Activated effector memory CD4-positive, alpha-beta T cell treated with Interleukin-2 at 50 U/mL for 16 hours (primary cell): Measurements from ENCODE around the gene GAMT.

Source experiments
- DNase-seq: peaks from one replicate; pipeline ENCODE4 v3.0.0-alpha.2; 2020

Gene GAMT

DNA sequence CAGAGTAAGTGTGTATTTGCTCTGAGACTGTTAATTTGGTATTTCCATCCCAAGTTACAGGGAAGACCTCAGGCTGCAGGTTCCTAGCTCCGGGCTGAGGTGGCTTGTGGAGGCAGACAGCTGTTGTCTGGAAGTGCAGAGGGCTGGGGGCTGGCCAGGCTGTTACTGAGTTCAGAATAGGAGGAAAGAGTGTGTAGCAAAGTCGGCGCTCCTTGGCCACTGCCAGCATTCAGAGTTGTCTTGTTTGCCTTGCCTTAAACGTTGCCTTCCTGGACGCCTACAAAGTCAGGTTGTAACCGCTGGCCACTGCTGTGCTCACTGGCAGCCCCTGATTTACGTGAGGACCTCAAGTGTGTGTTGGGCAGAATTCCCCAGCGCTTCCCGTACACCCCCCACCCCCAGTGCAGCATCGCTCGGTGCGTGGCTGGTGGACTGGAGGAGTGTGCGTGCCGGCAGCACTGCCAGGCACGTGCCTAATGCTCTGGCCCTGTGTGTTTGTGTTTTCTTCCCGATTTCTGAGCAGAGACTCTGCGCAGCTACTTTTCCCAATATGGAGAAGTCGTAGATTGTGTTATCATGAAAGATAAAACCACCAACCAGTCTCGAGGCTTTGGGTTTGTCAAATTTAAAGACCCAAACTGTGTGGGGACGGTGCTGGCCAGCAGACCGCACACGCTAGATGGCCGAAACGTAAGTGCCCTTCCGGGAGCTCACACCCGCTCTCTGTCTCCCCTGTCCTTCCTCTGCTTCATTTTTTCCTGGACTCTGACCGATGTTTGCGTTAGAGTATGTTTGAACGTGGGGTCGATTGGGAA, 16.5 kb upstream of the GAMT start:
- no peak for DNase-seq

DNA sequence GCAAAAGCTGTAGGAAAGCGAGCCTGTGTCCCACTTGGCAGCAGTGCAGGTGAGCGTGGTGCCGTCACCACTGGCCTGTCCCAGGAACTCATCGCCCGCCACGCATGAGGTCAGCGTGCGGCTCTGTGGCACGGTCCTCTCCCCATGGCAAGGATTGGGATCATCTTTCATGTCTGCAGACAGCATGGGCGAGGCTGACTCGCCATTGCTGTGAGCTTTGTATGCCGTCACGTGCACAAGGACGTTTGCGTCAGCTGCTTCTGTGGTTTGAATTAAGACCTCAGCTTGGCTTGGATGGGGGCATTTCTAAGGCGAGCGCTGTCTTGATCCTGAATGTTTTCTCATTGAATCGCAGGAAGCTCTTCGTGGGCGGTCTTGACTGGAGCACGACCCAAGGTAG, 15.8 kb upstream of the GAMT start:
- no peak for DNase-seq

DNA sequence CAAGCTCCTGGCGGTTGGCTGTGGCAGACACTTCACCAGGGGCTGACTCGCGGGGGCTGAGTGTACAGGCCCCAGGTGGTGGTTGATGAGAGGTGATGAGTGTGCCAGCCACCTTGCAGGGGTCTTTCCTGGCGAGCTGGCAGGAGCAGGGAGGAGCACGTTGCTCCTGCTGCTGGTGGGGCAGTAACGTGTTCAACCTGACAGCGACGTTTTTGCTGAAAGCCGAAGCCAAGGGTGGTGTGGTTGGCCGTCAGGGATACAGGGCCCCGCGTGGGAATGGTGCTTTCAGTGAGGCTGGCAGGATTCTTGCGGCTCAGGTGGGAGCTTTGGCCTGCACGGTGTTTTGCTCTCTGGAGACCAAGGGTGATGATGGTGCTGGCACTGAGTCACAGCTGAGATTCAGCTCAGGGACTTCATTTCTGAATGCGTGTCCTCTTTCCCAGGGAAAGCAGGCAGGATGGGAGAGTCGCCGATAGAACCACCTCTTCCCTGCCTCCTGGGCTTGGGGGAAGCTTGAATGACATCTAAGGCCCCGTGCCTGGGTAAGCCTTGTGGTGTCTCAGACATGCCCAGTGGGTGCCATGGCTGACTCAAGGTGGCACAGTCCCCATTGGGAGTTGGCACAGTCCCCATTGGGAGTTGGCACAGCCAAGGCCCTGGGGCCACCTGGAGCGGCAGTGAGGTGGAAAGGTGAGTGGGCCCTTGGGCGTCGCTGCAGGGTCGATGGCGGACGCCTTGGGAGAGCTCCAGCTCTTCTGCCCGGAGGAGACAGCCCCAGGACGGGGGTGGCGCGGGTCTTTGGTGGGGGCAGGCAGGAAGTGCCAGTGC, 14.9 kb upstream of the GAMT start:
- no peak for DNase-seq

DNA sequence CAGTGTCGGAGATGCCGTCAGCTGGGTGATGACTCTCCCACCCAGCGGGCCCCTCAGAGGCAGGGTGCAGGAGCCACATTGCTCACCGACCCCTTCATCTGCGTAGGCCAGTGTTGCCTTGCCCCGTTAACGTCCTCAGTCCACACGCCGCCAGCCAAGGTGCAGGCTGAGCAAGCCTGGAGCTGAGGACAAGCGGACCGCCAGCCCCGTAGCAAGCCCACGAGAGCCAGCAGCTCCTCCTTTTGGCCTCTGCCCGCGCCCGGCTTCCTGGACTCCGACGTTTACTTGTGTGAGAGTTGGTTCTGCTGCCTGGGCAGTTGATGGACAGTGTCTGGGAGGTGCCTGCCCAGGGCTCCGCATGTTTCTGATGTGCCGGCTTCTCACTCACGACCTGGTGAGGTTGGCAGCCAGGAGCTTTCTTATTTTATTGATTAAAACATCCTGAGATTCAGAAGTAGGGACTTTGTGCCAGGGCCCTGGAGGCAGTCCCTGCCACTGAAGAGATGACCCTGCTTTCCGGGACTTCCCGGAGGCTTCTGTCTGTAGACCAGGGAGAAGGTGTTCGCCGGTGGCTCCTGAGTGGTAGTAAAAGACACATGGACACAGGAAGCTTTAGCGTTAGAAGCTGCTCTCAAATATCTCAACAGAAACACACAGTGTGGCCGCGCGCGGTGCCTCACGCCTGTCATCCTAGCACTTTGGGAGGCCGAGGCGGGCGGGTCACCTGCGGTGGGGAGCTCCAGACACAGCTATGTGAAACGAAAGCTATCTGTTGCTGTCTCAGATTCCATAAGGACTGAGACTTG, 11.9 kb upstream of the GAMT start:
- no peak for DNase-seq

DNA sequence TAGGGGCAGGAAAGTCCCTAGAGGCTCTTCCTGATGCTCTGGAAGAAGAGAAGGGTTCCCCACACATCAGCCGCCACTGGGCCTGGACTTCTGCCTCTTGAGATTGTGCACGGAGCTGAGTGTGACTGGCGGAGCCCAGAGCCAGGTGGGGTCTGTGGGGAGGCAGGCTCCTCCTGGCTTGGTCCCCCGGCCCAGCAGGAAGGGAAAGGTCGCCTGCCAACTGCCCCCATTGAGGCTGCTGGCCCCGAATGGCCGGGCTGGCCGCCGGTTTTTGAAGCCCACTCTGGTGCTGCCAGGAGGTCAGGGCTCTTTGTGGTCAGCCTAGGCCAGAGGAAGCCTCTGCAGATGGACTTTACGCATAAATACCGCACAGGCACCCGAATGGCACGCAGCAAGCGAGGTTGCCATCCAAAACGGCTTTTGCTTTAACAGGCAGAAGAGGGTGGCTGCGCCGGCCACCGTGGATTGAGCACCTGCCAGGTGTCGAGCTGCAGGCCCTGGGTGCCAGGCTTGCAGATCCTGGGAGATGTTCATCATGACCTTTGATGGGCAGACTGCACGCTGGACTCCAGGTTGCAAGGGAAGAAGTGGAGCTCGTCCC, 11.1 kb upstream of the GAMT start:
- no peak for DNase-seq

DNA sequence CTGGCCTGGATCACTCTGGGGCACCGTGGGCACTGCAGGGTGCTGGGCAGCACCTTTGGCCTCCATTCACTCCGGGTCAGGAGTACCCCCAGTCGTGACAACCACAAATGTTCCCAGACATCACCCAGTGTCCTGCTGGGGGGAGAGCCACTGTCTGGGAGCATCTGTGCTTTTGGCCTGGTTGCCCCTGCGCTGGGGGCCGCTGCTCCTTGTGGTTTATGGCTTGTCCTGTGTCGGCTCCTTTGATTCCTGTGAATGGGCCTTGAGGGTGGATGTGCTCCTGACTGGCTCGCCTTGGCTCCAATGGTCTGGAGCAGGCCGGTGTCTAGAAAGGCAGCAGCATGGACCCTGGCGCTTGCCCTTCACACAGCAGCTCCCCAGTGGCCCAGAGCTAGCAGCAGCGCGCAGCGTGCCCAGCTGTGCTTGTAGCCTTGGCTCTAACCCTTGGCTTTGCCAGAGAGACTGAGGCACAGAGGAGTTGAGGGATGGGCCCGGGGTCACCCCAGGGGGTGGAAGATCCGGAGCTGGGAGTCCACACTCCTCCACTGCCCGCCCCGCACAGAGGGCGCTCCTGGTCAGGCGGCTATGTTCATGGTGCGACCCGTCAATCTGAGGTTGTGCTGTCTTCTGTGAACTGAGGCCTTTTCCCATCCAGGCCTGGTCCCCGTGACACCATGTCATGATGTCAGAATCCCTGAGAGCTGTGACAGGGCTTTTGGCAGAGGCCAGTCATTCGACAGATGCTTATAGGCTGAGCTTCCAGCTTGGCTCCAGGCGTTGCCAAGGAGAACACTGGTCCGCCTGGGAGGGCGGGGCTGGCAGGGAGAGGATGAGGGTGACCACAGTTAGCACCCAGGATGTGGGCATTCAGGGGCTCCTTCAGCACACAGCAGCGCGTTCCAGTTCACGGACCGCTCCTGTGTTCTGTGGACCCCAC, 10.2 kb upstream of the GAMT start:
- DNase-seq: peak; percentile 33

DNA sequence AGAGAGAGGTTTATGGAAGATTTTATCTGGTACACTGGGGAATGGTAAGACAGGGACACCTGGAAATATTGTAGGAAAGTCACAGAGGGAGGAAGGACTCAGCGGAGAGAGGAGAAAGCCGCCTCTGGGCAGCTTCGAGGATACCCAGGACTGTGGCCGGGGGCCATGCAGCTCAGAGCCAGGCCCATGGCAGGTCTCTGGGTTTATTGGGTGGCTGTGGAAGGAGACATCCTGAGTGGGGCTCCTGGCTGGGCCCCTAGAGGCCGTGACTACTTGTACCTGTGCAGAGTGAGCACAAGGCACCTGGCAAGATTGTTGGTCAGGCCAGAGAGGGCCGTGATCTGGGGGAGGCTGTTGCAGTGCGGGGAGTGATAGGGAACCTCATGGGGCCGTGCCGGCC, 9.4 kb upstream of the GAMT start:
- no peak for DNase-seq

DNA sequence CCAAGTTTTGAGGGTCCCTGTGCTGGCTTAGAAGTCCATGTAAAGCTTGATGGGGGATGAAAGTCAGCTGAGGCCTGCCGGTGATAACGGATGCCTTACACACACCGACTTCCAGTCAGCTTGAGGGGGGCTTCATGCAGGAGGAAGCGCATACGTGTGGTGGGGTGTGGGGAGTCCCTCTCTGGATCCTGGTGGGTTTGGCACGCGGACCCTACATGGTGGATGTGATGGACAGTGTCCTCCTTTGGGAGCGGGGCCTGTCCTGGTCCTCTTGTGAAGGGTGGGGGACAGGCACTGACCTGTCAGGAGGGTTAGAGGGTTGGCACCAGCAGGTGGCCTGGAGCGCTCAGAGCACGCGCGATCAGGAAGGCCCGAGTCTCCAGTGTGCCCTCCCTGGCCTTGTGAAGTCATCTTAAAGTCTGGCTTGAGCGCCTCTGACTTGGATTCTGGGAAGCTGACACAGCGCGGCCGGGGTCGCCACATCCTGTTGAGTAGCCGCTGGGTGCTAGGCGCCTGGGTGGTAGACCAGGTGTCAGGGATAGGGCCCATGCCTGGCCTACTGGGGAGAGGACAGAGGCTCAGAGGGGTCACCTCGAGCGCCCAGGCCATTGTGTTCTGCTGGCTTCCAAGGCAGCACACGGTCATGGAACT, 8.9 kb upstream of the GAMT start:
- DNase-seq: no peak

DNA sequence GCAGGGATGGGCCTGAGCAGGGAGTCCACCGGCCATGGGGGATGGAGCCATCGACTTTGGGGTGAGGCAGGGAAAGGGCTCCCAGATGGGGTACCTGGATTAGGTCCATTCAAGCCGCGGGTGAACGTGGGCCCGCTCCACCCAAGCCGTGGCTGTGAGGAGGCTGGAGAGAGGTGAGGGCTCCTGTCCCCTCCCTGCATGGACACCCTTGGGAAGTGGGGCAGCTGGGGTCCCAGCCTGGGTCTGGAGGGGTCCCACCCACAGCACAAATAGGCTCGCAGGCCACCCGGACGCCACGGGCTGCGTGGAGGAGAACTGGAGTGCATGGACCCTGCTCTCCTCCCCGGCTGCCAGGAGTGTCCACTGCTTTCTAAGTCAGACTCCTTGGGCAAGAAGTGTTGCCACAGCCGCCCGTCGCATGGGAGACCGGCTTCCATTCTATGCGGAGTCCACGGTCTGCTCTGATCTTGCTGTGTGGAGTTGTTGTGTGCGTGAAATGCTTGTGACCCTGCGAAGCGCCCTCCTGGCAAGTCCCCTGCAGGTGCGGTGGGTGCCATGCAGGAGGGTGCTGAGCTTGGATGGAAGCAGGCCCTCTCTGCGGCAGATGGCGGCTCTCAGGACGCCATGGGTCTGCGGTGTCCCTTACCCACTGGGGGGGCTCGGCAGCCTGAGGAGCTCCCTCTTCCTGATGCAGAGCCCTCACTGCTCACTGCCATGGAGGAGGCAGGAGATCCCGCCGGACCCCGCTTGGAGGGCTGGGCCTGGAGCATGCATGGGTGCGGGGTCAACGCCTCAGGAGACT, 8.1 kb upstream of the GAMT start:
- DNase-seq: no peak

DNA sequence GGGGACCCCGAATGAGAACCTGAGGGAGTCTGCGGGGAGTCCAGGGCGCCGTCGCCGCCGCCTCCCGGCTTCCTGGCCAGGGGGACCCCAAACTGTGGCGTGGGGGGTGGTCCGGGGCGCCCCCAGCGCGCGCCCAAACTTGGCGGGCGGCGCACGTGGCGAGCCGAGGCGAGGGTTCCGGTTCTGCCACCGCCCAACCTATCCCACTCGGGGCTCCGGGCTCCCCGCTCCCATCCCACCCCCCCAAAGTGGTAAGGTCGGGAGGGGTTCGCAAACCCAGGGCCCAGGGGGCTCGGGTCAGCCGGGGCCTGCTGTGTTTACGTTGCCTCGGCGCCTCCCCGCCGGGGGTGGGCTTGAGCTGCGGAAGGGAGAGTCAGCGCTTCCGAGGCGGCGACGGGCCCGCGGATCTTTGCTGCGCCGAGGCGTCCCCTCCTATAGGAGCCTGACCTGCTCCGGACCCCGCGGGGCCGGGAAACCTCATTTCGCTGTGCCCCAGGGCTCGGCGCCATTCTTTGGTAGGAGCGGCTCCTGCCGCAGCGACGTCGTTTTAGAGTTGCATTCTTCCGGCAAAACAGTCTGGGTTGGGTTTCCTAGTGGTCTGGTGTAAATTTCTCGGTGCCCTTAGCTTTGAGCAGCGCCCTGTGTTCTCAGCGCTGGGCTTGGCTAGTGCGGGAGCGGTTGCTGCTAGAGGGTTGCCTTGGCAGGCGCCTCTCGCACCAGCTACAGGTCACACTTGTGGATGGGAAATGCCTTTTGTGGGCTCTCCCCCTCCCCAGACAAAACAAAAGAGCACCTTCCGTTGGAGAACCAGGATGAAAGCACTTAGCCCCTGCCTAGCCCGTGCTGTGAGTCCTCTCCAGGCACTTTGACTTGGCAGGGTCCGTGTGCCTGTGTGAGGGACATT, 7.2 kb upstream of the GAMT start:
- peak; percentile 50 for DNase-seq

DNA sequence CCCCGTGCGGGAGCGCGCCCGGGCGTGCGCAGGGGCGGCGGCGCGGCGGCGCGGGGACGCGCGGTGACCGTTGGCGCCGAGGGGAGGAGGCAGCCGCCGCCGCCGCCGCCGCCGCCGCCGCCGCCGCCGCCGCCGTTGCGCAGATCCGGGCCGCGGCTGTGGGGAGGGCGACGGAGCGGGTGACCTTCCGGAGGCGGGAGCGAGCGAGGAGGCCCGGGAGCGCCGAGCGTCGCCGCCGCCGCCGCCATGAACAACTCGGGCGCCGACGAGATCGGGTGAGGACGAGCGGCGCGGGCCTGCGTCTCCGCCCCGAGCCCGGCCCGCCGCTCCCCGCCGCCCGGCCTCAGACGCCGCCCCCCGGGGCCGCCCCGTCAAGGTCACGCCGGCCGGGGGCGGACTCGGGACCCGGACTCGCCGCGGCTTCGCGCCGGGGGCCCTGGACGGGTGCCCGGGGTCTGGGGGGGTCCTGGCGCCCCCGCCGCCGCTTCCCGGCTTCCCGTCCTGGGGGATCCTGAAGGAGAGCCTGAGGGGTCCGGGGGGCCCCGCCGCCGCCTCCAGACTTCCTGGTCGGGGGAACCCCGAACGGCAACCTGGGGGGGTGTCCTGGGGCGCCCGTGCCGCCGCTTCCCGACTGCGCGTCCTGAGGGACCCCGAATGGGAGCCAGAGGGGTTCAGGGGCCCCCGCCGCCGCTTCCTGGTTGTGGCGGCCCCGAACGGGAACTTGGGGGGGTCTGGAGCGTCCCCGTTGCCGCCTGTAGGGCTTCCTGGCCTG, 6.4 kb upstream of the GAMT start, which contains the start of gene DAZAP1:
Gene DAZAP1 (plus strand): TSS at position 59 of the 772 bp plus-strand sequence. CDS start 188 bp downstream, at position 247.
- DNase-seq: no peak

DNA sequence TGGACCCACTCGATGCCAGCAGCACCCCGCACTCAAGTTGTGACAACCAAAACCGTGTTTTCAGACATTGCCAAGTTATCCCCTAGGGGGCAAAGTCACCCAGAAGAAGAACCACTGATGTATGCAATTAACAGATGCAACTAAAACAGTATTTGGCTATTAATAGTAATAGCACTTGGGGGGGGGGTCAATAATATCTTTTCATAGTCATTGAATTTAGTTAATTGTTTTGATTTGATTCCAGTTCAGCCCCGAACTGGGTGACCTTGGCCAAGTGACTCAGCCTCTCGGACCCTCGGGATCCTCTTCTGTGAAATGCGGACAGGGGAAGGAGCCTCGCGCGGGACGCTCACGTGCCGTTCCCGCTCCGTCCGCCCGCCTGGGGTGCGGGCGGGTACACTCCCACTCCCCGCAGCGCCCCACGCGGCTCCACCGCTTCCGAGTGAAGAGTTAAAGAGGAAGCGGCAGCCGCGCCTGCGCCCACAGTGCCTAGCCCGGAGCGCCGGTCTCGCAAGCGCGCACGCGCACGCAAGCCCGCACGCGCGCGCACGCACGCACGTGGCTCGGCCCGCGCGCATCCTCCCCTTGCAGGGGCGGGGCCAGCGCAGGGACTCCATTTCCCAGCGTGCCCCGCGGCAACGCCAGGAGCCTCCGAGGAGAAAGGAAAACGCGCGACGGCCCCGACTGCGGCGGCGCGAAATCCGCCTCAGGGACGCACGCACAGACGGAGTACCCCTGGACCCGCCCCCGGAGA, 5.6 kb upstream of the GAMT start:
- DNase-seq: peak; percentile 100

DNA sequence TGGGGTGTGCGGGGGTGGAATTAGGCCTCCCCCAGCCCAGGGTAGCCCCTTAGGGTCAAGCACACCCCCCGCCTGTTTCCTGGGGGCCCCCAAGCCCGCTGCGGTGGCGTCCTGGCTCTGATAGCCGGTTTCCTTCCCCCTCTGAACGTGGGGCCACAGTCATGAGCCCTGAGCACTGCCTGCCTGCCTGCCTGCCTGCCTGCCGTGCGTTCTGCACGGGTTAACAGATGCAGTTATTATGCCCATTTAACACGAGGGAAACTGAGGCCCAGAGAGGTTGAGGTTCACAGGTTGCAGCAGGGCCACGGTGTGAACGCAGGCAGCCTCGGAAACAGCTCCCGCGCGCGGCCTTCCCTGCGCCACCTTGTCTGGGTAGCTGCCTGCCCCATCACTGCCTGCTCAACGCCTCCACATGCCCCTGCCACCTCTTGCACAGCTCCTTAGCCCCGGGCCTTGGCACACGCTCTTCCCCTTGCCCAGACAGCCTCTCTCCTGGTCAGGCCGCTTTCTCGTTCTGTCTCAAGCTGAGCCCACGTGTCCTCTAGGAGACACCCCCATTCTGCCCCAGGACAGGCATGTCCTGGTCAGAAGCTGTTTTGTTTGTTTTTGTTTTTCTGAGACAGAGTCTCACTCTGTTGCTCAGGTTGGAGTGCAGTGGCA, 1.2 kb upstream of the GAMT start:
- DNase-seq: no peak

DNA sequence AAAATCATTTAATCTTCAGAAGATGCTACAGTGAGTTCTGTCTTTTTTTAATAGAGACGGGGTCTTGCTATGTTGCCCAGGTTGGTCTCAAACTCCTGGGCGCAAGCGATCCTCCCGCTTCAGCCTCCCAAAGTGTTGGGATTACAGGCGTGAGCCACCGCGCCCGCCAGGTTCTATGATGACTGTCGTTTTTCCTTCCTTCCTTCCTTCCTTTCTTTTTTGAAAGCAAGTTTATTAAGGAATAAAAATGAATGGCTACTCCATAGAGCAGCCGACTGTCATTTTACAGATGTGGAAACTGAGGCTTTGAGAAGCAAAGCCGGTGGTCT, 511 bp upstream of the GAMT start:
- no peak for DNase-seq

DNA sequence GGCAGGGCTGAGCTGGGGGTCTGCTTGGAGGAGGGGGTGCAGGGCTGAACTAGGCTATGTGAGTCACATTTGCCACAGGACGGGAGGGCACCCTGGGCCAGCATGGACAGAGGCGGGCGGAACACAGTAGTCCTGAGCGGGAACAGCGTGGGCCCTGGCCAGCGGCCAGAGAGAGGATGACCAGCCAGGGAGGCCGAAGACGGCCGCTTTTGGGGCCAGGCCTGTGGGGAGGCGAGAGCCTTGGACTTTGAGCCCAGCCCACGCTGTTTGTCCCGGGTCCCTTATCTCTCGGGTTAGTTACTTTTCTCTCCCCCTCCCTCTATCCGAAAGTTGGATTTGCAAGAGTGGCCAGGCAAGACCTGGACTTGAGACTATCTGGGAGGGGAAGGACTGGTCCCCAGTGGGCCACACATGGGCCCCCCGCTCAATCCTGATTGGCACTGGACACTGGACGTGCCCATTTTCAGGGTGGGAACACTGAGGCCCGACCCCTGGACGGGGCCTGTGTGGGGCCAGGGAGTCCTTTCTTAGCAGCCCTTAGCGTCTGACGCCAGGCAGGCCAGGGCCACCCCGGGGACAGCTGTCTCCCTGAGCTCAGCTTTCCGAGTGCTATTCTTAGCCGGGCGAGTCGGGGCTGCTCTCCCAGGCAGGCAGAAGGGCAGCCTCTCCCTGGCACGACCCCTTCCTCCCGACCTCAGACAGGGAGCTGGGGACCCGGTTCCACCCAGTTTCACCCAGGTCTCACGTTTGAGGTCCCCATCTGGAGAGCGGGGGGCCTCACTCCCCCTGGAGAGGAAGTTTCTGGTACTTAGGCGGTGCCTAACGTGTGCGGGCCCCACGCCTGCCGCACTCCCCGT, 833 bp downstream of the GAMT start:
- no peak for DNase-seq

DNA sequence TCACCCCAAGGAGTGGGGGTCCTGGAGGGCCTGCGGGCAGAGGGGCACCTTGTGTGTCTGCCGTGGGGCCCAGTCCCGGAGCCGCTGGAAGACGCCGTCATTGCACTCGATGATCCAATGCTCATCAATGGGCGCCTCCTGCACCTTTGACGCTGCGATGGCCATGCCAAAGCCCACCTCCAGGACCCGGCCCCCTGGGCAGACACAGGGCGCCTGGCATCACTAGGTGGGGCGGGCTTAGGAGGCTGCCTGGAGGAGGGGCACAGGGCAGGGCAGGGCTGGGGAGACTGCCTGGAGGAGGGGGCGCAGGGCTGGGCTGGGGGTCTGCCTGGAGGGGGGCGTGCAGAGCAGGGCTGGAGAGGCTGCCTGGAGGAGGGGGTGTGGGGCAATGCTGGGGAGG, 1.6 kb downstream of the GAMT start:
- no peak for DNase-seq
